Peyer's patch (tissue), 4 donors: ENCODE results near the gene HRAS. TPM values are rescaled to one million over a fixed set of nuclear protein-coding genes. Genes with fewer than 3 reads are reported as not detected.

Experiments used
- DNase-seq, 3 donors: peaks; one replicate each; pipeline ENCODE4 v3.0.0-alpha.2; 2017 to 2019
- H3K27ac ChIP-seq, 4 donors: fragments of 200-600 bp; sonication (generic); one replicate each; pipeline ENCODE4 v1.5.1; 2016 to 2019
- H3K27me3 ChIP-seq, 2 donors: fragments of 200-600 bp; sonication (generic); one replicate each; pipeline ENCODE4 v1.5.1; 2019
- H3K36me3 ChIP-seq, 3 donors: fragments of 200-600 bp; sonication (generic); one replicate each; pipeline ENCODE4 v1.5.1; 2016 to 2019
- H3K4me1 ChIP-seq, 4 donors: fragments of 200-600 bp; sonication (generic); one replicate each; pipeline ENCODE4 v1.5.1; 2016 to 2019
- H3K4me3 ChIP-seq, 4 donors: fragments of 200-600 bp; sonication (generic); 1 replicate in 3 of 4; 2 replicates in 1 of 4; pipeline ENCODE4 v1.5.1; 2016 to 2019; ENCODE audit warnings: mild to moderate bottlenecking in 1 of 4
- H3K9me3 ChIP-seq, 4 donors: fragments of 200-600 bp; sonication (generic); one replicate each; pipeline ENCODE4 v1.5.1; 2016 to 2019; ENCODE audit warnings: mild to moderate bottlenecking in 1 of 4
- CTCF ChIP-seq, 6 experiments: fragments of 450-650 bp in 4 of 6; fragments of 200-600 bp in 2 of 6; sonication (generic) in 1 of 6; IDR thresholded peaks; one replicate each; pipeline ENCODE4 v1.5.1; 2017 to 2019; ENCODE audit warnings: antibody characterized with exemption in 6 of 6, mild to moderate bottlenecking in 3 of 6, moderate library complexity in 1 of 6
- POLR2A ChIP-seq, 2 donors: fragments of 450-650 bp; IDR thresholded peaks; one replicate each; pipeline ENCODE4 v1.5.1; 2017; ENCODE audit warnings: antibody characterized with exemption in 2 of 2, mild to moderate bottlenecking in 2 of 2, moderate library complexity in 2 of 2
- total RNA-seq, 4 donors: library from RNA; depleted of rRNA; stranded (reverse); fragments of >200 nt; gene quantifications; one replicate each; pipeline ENCODE4 v1.1.0, GENCODE V29; 2016

The HRAS gene
- total RNA-seq, 4 donors from 2014 or later, result 27.4 to 55.3 (median 35.1) TPM

GRCh38 chr11:536841-537621 is 1.7 kb upstream of the HRAS start, which contains the start of gene LRRC56:
Gene LRRC56, plus strand, starts transcription at chr11:537527. Its CDS starts 3,158 bp downstream, at chr11:540685.
- peak in 1 of 6 experiments; percentile 5 for TF ChIP-seq CTCF (IDR thresholded peaks at IDR 0.05)
- TF ChIP-seq POLR2A (IDR thresholded peaks at IDR 0.05), result peak in 1 of 2 donors; percentile 10

GRCh38 chr11:535210-535518 is 212 bp downstream of the HRAS start:
- Histone ChIP-seq H3K4me1 (peaks cover 0 to 33% (median 26%) of the 10 kb centered on the region in 4 donors), H3K27me3 (no peaks in the 10 kb centered on the region), H3K36me3 (peaks cover 0 to 26% (median 0%) of the 10 kb centered on the region in 3 donors), H3K4me3 (peak overlapping the region; percentile 56 to 93 (median 70)), H3K27ac (peak overlapping the region; percentile 64 to 98 (median 74)), H3K9me3 (no peaks in the 10 kb centered on the region)
- TF ChIP-seq POLR2A (IDR thresholded peaks at IDR 0.05) (no peak), CTCF (IDR thresholded peaks at IDR 0.05) (peak in 1 of 6 experiments; percentile 15)
- no peak for DNase-seq

More at GRCh38 chr11:536841-537621, 1.7 kb upstream of the HRAS start, which contains the start of gene LRRC56:
- no peaks in the 10 kb centered on the region for H3K9me3 ChIP-seq
- no peaks in the 10 kb centered on the region for H3K27me3 ChIP-seq
- peaks cover 0 to 16% (median 0%) of the 10 kb centered on the region in 3 donors for H3K36me3 ChIP-seq
- H3K4me1 ChIP-seq, result peaks cover 0 to 33% (median 26%) of the 10 kb centered on the region in 4 donors
- peak within 1 kb of the TSS; percentile 44 to 98 (median 86) for H3K27ac ChIP-seq
- peak; percentile 90 to 98 (median 98) for DNase-seq
- peak within 1 kb of the TSS; percentile 56 to 93 (median 70) for H3K4me3 ChIP-seq

- peak in 2 of 3 donors; percentile 59 to 71 for DNase-seq
- peaks cover 0 to 33% (median 26%) of the 10 kb centered on the region in 4 donors for H3K4me1 ChIP-seq
- H3K36me3 ChIP-seq, result peaks cover 0 to 26% (median 0%) of the 10 kb centered on the region in 3 donors
- H3K4me3 ChIP-seq, result peak overlapping the region; percentile 56 to 93 (median 70)
- TF ChIP-seq CTCF (IDR thresholded peaks at IDR 0.05) (peak in 1 of 6 experiments; percentile 23), POLR2A (IDR thresholded peaks at IDR 0.05) (no peak)
- H3K27me3 ChIP-seq, result no peaks in the 10 kb centered on the region
- no peaks in the 10 kb centered on the region for H3K9me3 ChIP-seq
- H3K27ac ChIP-seq, result peak overlapping the region; percentile 64 to 98 (median 74)
Measured at GRCh38 chr11:534396-535209, 773 bp downstream of the HRAS start.

GRCh38 chr11:533586-534395 is 1.6 kb downstream of the HRAS start:
- Histone ChIP-seq H3K36me3 (peaks cover 0 to 26% (median 0%) of the 10 kb centered on the region in 3 donors), H3K4me1 (peaks cover 0 to 33% (median 26%) of the 10 kb centered on the region in 4 donors), H3K4me3 (peak overlapping the region in 3 of 4 donors; percentile 67 to 93 (median 73)), H3K27me3 (no peaks in the 10 kb centered on the region), H3K27ac (no peak overlapping the region), H3K9me3 (no peaks in the 10 kb centered on the region)
- DNase-seq, result peak in 2 of 3 donors; percentile 48 to 49
- TF ChIP-seq CTCF (IDR thresholded peaks at IDR 0.05) (no peak), POLR2A (IDR thresholded peaks at IDR 0.05) (no peak)
